PFSK-1 (cell line): ENCODE measurements around the gene CSF2.

ENCODE experiments used
- FOXP2 ChIP-seq: optimal IDR thresholded peaks from 2 replicates; pipeline ENCODE3; 2011; ENCODE audit warnings: borderline replicate concordance, control low read depth, inconsistent platforms; ENCODE audit not compliant: insufficient read depth; ENCODE audit errors: extremely low read length, extremely low read depth
- POLR2AphosphoS5 ChIP-seq: IDR thresholded peaks from 2 replicates; pipeline ENCODE4 v1.6.1; 2012; ENCODE audit warnings: low read depth, mild to moderate bottlenecking, control low read depth, low read length, moderate library complexity
- SIN3A ChIP-seq: IDR thresholded peaks from 2 replicates; pipeline ENCODE4 v1.6.1; 2012; ENCODE audit warnings: mild to moderate bottlenecking, low read length, moderate library complexity, borderline replicate concordance; ENCODE audit not compliant: insufficient read depth
- TAF1 ChIP-seq: IDR thresholded peaks from 2 replicates; pipeline ENCODE4 v1.6.1; 2012; ENCODE audit warnings: low read length, control low read depth, borderline replicate concordance; ENCODE audit not compliant: insufficient read depth
- TF ChIP-seq, protein P1 (sequence below), 2 experiments: IDR thresholded peaks; 2 replicates each; pipeline versions ENCODE4 v1.6.1 to v1.8.0; 2011 to 2012; ENCODE audit warnings: low read depth in 2 of 2, low read length in 2 of 2, control low read depth in 1 of 2, inconsistent platforms in 1 of 2, mild to moderate bottlenecking in 1 of 2, moderate library complexity in 1 of 2; ENCODE audit not compliant: insufficient read depth in 1 of 2

DNA sequence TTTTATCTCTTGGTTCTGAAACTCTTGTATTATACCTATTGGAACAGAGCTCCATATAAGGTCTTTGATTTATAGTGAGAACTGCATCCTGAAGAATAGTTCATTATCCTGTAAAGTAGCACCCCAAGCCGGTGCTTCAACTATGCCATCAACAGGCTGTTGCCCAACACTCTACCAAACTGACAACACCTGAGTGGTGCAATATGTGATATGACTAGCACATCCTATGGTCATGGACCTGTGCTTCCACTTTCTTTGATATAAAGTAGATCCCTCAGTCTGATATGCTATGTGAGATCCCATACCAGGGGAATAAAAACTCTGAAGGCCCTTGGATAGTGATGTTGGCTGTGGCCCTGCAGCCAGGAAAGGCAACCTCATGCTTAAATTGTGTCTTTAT lies 15.8 kb downstream of the CSF2 start:
- TF ChIP-seq TAF1: no peak
- no peak for TF ChIP-seq POLR2AphosphoS5
- TF ChIP-seq SIN3A: no peak
- TF ChIP-seq, protein P1, sequence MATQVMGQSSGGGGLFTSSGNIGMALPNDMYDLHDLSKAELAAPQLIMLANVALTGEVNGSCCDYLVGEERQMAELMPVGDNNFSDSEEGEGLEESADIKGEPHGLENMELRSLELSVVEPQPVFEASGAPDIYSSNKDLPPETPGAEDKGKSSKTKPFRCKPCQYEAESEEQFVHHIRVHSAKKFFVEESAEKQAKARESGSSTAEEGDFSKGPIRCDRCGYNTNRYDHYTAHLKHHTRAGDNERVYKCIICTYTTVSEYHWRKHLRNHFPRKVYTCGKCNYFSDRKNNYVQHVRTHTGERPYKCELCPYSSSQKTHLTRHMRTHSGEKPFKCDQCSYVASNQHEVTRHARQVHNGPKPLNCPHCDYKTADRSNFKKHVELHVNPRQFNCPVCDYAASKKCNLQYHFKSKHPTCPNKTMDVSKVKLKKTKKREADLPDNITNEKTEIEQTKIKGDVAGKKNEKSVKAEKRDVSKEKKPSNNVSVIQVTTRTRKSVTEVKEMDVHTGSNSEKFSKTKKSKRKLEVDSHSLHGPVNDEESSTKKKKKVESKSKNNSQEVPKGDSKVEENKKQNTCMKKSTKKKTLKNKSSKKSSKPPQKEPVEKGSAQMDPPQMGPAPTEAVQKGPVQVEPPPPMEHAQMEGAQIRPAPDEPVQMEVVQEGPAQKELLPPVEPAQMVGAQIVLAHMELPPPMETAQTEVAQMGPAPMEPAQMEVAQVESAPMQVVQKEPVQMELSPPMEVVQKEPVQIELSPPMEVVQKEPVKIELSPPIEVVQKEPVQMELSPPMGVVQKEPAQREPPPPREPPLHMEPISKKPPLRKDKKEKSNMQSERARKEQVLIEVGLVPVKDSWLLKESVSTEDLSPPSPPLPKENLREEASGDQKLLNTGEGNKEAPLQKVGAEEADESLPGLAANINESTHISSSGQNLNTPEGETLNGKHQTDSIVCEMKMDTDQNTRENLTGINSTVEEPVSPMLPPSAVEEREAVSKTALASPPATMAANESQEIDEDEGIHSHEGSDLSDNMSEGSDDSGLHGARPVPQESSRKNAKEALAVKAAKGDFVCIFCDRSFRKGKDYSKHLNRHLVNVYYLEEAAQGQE (IDR thresholded peaks at IDR 0.05; ENCODE audit: insufficient read depth in 1 of 2, low read depth in 2 of 2, low read length in 2 of 2): no peak
- no peak for TF ChIP-seq FOXP2
